ENCODE measurements around the gene UBE2L3. TPM values are rescaled to one million over a fixed set of nuclear protein-coding genes. Genes with fewer than 3 reads are reported as not detected.
"Not testable (repeated sequence)": the region's sequence is repeated elsewhere in the genome, so short reads cannot be mapped to it uniquely, and the experiment has no call there.

Gene UBE2L3
- total and polyA plus RNA-seq, 2 of the 8 experiments (the other 6 are each of a cell fraction or from before 2014, with no cell fraction given), result 63.5 to 90.0 TPM

DNA sequence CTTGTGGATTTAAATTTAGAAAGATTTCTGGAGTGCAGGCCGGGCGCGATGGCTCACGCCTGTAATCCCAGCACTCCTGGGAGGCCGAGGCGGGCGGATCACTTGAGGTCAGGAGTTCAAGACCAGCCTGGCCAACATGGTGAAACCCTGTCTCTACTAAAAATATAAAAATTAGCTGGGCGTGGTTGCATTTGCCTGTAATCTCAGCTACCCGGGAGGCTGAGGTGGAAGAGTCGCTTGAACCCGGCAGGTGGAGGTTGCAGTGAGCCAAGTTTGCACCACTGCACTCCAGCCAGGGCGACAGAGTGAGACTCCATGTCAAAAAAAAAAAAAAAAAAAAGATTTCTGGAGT is 1.5 kb downstream of the UBE2L3 start:
- H3K23ac ChIP-seq (ENCODE audit: insufficient read length); H3K23me2 ChIP-seq (ENCODE audit: low read depth, low read length); H3K4me1 ChIP-seq (replicated peaks in 1 of 4; ENCODE audit: control insufficient read depth in 3 of 4, insufficient read depth in 4 of 4, low read length in 3 of 4); H3K27ac ChIP-seq (ENCODE audit: low read depth, low read length); DNase-seq (ENCODE audit: low read depth in 1 of 2, low spot score in 2 of 2); H3K18ac ChIP-seq (ENCODE audit: extremely low read depth, low read length); H2BK20ac ChIP-seq (ENCODE audit: low read length); H4K91ac ChIP-seq (replicated peaks; ENCODE audit: insufficient read length, low read length); H3K36me3 ChIP-seq (ENCODE audit: control insufficient read depth in 2 of 4, insufficient read depth in 4 of 4, low read length in 3 of 4); H2AK5ac ChIP-seq (ENCODE audit: low read depth, low read length); H4K8ac ChIP-seq (ENCODE audit: extremely low read depth, insufficient read depth, low read length); H3K9ac ChIP-seq (replicated peaks in 1 of 4; ENCODE audit: extremely low read depth in 1 of 4, low read depth in 3 of 4, low read length in 3 of 4); H2AFZ ChIP-seq (ENCODE audit: low read length); H4K5ac ChIP-seq (ENCODE audit: insufficient read length, low read depth, low read length); H3K27me3 ChIP-seq (replicated peaks in 1 of 4; ENCODE audit: control insufficient read depth in 3 of 4, extremely low read depth in 1 of 4, insufficient read depth in 3 of 4, low read length in 3 of 4); H3K14ac ChIP-seq (ENCODE audit: insufficient read length); H2BK12ac ChIP-seq (ENCODE audit: low read depth, low read length); H2BK5ac ChIP-seq (ENCODE audit: low read depth, low read length); H3K9me3 ChIP-seq (ENCODE audit: insufficient read depth in 2 of 2, low read depth in 1 of 2, low read length in 1 of 2); H3K56ac ChIP-seq (replicated peaks; ENCODE audit: insufficient read length, low read depth, low read length); H2BK120ac ChIP-seq (replicated peaks; ENCODE audit: low read depth, low read length); H3K4ac ChIP-seq (replicated peaks; ENCODE audit: insufficient read length, low read depth, low read length); FAIRE-seq; H2BK15ac ChIP-seq (ENCODE audit: low read length): not testable (repeated sequence)
- H4K20me1 ChIP-seq (replicated peaks in 1 of 2; ENCODE audit: control insufficient read depth in 1 of 2, insufficient read depth in 2 of 2, low read length in 2 of 2), result peaks cover 32 to 38% of the 10 kb centered on the region in 2 experiments
- peak overlapping the region; percentile 77 to 82 for H3K4me2 ChIP-seq (ENCODE audit: insufficient read depth in 1 of 2, low read depth in 2 of 2, low read length in 2 of 2)
- peaks cover 17% of the 10 kb centered on the region for H3K79me1 ChIP-seq (ENCODE audit: low read depth, low read length)
- WGBS, 2 experiments (ENCODE audit: extremely low coverage in 1 of 2, insufficient coverage in 1 of 2, insufficient read length in 1 of 2, insufficient replicate concordance in 2 of 2, low coverage in 1 of 2, low lambda C conversion rate in 2 of 2, missing lambda C conversion rate in 1 of 2), result 80% methylated on average over 12 of the region's 12 CpGs; no CpG with 5 or more reads in 1 of the 2 experiments
- H3K4me3 ChIP-seq (ENCODE audit: extremely low read depth in 1 of 4, insufficient read depth in 2 of 4, low read depth in 3 of 4, low read length in 4 of 4), result peak overlapping the region; percentile 54 to 91 (median 79); a peak in 7 of 8 replicates
- POLR2A ChIA-PET (ENCODE audit: partially characterized antibody), result interaction anchor here (0.6 to 3.2 kb wide), 9 partner anchors 8 to 148 kb away, joined by 3 to 11 read pairs (median 4); no protein-coding TSS in a partner anchor
- H3K79me2 ChIP-seq (ENCODE audit: control insufficient read depth in 1 of 2, insufficient read depth in 2 of 2, low read length in 2 of 2), result peaks cover 58 to 64% of the 10 kb centered on the region in 2 experiments
- CTCF ChIA-PET (ENCODE audit: partially characterized antibody), result interaction anchor here (0.9 to 1.6 kb wide), 6 partner anchors 10 to 77 kb away, joined by 3 to 4 read pairs (median 4); partner anchors contain the start of genes SDF2L1 and YDJC
